NCI-H345 treated with DMSO at 0.1 percent for 48 hours (cell line): Measurements from ENCODE around the gene ZNF827.
A peak's percentile ranks its signal among the peaks of the same experiment; 100 is the strongest.

Source experiments
- DNase-seq: peaks from one replicate; lab custom pipeline; 2025; ENCODE audit not compliant: unreplicated experiment; lab: John Stamatoyannopoulos, UW

Gene ZNF827

DNA sequence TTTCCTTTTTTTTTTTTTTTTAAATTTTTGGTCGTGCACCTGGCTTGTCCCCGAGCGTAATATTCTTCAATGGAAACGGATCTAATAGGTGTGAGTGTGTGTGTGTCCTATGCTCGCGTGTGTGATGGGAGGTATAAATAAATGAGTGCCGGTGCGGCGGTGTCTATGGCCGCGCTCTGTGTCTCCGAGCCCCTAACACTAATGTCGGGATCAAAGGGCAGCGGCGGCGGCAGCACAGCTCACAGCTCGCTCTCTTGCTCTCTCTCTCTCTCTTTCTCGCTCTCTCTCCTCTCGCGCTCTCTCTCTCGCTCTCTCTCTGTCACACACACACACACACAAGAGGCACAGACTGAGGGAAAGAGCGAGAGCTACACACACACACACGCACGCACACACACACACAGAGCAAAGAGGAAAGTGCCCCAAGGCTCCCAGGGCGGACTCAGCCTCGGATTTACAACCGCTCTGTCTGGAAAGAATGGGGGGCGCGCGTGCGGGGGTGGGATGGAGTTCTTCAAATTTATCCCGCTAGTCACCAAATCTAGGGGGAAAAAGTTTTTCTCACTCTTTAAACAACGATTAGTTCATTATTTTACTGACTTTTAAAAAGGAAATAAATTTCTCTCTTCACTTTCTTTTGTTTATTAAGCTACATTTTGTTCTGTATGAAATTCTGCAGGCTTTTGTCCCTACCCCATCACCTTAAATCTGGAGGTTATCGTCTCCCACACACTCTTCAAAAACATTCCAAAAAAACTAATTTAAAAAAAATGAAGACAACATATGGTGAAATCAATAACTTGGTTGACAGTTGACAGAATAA, at the start of gene ZNF827:
ZNF827 (minus strand) TSS at position 206 of the 823 bp plus-strand sequence. CDS start 416 bp downstream, outside the sequence.
- DNase-seq: no peak

- no peak for DNase-seq
Measured at GRCh38 chr4:145984563-145984962, 45.9 kb upstream of the ZNF827 start.

DNA sequence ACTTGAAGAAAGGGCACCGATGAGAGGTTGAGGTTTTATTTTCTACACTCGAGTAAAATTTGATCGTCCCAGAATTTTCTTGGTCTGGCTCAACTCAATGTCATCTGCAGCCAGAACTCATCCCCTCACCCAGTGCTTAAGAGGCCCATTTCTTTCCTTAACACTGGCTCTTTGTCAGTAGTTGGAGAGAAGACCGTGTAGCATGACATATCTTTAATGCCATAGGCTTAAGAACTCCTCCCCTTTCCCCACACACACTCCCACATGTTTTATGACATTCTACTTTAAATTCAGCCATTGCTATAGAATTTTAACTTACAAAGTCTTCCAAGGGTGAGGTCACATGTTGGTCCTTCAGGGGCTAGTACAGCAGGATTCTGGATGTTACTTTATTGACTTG, 44.2 kb upstream of the ZNF827 start:
- no peak for DNase-seq

GRCh38 chr4:145979160-145979559, 40.5 kb upstream of the ZNF827 start:
- DNase-seq: no peak

GRCh38 chr4:145976680-145977079, 38.1 kb upstream of the ZNF827 start:
- DNase-seq: no peak

- DNase-seq: no peak
Measured at GRCh38 chr4:145960012-145960411, 21.4 kb upstream of the ZNF827 start.

DNA sequence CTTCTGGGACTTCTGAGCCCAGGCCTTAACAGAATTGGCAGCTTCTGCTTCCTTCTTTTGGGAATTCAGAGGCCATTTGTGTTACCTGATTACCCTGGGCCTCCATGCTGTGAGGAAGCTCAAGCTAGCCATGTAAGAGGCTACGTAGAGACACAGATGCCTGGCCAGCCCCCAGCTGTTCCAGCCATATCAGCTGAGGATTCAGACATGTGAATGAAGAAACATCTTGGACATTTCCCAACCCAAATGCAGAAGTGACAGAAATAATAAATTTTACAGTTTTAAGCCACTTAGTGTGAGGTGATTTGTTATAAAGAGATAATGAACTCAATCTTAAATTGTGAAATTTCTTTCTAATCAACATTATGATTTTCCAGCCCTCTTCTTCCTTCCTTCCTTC, 18.7 kb upstream of the ZNF827 start:
- no peak for DNase-seq

GRCh38 chr4:145956288-145956890, 17.8 kb upstream of the ZNF827 start:
- DNase-seq: peak; percentile 3

DNA sequence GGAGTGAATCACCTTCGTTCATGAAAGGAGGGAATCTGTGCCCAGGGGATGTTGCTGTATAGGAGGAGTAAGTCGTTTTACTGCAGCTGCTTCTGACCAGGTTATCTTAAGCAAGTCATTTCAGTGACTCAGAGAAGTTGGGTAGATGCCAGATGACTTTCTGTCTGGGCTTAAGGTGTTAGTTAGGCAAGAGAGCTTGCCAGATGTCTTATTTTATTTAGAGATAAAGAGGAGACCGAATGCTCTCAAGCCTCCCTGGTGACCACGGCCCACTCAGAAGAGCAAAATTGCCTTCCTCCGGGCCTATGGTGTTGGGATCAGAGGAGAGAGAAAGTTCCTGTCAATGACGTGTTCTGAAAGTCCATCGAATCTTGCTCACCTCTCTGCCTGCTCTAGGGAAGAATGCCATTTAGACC, 16.3 kb upstream of the ZNF827 start:
- DNase-seq: no peak

DNA sequence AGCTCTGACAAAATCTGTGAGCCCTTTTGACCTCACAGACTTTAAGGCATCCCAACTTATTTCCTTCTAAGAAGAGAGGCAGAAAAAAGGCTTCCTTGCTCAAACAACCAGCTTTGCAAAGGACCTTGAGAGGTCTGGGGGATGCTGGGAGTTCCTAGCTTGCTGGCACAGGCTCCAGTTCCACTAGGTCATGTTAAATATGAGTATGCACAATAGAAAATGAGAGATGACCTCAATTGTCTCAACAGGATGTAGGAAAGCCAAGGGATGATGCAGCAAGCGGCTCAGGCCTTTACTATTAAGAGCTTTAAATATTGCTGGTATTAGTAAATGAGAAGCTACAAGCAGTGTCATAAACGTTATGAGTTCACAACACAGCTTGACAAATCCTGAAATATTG, 13.3 kb upstream of the ZNF827 start:
- no peak for DNase-seq

GRCh38 chr4:145945431-145946155, 7.0 kb upstream of the ZNF827 start:
- no peak for DNase-seq

DNA sequence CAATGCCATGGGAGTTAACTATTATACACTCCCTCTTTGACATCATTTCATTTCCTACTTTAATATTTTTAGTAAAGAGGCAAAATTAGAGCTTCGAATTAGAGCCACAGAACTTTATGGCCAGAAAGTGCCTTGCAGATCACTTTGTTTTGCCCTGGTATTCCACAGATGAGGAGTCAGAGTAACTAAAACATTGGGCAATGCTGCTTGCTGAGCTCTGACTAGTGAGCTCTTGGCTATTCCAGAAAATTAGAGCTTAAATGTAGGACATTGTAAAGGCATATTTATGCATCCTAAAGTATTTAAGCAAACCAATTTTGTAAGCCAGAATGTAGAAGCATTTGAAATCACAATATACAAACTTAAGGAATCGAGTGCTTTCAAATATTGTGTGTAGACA, 6.3 kb upstream of the ZNF827 start:
- no peak for DNase-seq

DNA sequence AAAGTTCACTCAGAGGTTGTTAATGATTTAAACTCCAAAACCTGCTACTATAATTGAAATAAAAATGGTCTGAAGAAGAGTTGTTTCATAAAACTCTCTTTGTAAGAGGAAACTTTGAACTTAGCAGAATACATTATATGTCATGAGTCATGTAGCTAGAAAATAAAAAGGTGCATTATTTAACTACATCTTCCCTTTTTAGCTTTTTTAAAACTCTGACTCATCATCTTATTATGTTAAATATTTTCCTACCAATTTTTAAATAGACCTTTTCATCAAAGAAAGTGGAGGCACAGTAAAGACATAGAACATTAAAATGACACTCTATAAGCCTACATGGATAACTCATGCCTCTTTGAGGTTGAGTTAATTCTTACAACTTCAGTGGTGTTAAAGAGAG, 1.2 kb upstream of the ZNF827 start:
- no peak for DNase-seq

- no peak for DNase-seq
Measured at GRCh38 chr4:145939441-145939750, 773 bp upstream of the ZNF827 start.

- peak; percentile 15 for DNase-seq
Measured at GRCh38 chr4:145937971-145938611, 532 bp downstream of the ZNF827 start.

DNA sequence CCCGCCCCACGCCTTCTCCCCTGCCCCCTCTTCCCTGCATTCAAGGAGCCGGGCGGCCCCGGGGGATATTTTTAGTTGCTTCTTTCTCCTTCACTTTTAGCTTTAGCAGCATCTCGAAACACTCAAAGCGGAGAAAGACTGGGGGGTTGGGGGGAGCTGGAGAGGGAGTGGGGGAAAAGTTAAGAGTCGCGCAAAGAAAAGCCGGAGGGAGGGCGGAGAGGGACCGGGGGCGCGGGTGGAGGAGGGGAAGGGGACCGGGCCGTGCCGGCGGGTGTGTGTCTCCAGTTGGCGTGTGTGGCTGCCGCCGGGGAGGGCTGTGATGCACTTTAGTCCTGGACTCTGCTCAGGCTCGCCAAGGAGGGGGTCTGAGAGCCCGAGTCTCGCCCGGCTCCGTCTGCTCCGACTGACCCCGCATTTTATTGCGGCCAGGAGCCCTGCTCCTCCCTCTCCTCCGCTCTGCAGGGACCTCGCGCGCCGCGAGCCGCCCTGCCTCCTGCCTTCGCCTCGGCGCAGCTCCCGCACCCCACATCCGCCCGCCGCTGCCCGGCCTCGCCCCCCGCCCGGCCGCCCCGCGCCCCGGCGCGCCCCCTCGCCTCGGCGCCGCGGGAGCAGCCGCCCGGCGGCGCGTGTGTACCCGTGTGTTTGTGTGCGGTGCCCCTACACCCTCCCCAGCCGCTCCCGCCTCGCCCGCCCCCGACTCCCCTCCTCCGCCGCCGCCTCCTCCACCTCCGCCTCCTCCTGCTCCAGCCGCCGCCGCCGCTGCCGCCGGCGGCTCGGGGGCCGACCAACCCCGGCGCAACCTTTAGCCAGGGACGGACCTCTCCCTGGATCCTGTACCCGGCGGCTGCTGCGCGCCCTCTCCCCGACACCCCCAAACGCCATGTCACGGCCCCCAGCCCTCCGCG, 1.4 kb downstream of the ZNF827 start:
- no peak for DNase-seq

DNA sequence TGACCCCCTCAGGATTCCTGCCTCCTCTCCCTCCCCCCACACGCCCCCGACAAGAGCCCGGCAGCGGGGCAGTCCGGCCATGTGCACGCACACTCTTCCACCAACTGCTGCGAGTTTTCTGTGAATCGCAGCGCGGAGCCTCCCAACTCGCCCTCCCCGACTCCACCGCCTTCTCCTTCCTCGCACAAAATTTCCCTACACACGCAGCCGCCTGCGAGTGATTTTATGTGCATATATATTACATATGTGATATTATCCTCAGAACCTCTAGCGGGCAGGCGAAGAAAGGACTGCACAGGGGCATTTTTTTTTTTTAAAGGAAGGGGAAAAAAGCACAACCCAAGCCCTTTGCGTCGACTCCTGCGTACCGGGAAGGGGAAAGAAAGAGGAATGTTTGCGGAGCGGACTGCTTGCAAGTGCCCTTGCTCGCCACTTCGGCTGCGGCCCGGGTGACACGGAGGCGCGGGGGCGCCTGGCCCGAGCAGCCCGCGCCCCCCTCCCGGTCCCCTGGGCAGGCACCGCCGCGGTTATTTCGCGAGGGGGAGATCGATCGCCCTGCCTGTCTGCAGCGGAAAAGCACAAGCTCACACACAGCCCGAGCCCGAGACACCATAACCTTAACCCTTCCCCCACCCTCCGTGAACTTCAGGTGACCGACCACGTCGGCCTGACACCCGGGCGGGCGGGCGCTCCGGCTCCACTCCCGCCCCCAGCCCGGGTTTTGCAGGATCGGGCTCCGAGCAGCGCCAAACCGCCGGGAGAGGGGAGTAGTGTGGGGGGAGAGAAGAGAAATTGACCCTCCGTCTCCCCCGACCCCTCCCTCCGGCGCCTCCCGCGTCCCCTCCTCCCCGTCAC, 2.3 kb downstream of the ZNF827 start:
- DNase-seq: no peak

DNA sequence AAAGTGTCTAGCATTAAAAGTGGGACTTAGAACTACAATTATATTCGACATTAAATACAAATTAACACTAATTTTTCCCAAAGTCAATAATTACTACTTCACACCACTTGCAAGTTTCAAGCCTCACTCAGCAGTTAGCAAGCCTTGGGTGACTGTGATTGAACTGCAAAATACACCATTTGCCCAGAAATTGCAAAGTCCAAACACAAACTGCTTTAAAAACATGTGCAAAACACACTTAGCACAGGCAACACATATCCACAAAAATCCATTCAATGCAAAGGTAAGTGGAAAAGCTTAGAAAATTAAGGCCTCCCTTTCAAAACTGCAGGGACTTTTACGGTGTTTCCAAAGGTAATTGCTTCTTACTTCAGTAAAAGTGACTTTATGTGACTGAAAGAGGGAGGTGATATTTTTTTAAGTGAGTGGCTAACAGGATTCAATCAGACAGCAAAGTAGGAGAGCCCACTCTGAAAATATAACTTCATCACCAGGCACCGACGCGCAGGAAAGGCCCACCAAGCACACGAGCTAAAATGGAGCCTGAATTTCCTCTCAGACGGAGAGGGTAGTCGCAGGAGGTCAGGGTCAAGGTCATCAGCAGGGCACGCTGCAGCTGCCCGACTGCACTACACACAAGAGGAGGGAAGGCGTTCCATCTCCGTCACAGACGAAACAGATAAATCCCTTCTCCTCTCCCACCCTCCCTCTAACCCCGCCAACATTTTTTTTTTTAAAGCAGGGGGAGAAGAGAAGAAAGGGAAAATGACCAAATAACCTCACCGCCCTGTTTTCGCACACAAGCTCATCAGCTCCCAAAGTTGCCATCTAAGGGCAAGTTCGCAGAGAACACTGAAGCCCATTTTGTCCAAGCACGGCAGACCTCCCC, 3.1 kb downstream of the ZNF827 start:
- DNase-seq: no peak
